ENCODE measurements around the gene HELQ.
"Not testable (repeated sequence)": the region's sequence is repeated elsewhere in the genome, so short reads cannot be mapped to it uniquely, and the experiment has no call there.

HELQ gene, protein sequence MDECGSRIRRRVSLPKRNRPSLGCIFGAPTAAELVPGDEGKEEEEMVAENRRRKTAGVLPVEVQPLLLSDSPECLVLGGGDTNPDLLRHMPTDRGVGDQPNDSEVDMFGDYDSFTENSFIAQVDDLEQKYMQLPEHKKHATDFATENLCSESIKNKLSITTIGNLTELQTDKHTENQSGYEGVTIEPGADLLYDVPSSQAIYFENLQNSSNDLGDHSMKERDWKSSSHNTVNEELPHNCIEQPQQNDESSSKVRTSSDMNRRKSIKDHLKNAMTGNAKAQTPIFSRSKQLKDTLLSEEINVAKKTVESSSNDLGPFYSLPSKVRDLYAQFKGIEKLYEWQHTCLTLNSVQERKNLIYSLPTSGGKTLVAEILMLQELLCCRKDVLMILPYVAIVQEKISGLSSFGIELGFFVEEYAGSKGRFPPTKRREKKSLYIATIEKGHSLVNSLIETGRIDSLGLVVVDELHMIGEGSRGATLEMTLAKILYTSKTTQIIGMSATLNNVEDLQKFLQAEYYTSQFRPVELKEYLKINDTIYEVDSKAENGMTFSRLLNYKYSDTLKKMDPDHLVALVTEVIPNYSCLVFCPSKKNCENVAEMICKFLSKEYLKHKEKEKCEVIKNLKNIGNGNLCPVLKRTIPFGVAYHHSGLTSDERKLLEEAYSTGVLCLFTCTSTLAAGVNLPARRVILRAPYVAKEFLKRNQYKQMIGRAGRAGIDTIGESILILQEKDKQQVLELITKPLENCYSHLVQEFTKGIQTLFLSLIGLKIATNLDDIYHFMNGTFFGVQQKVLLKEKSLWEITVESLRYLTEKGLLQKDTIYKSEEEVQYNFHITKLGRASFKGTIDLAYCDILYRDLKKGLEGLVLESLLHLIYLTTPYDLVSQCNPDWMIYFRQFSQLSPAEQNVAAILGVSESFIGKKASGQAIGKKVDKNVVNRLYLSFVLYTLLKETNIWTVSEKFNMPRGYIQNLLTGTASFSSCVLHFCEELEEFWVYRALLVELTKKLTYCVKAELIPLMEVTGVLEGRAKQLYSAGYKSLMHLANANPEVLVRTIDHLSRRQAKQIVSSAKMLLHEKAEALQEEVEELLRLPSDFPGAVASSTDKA

DNA sequence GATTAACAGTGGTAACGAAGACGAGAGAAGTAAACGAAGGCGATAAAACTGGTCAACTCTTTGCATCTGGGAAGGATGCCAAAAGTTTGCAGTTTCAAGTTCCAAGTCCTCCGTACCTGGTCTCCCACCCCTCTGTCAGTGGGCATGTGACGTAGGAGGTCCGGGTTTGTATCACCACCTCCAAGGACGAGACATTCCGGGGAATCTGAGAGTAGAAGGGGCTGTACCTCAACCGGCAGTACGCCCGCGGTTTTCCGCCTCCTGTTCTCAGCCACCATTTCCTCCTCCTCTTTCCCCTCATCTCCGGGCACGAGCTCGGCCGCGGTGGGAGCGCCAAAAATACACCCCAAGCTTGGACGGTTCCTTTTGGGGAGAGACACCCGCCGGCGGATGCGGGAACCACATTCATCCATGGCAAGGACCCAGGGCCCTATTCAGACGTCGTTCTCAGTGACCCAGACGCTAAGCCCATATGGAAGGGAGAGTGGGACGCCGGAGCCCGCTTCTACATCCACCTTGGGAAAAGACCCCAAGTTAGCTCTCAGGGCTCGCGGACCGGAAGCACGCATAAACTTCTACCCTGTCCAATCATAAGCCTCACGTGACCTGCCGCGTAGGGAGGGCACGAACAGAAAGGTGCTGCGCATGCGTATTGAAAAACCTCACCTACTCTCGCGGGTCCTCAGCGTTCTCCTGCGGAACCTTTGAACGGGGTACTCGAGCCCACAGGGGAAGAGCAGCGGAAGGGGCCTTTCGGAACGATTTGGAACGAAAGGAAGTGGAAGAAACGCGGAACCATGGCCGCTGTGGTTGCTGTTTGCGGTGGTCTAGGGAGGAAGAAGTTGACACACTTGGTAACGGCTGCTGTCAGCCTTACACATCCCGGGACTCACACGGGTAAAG is at the start of gene HELQ, which contains the start of gene MRPS18C:
HELQ (minus strand) TSS at position 543 of the 903 bp plus-strand sequence; CDS start at position 413, 130 bp downstream.
MRPS18C (plus strand) TSS at position 778 of the 903 bp plus-strand sequence; CDS start at position 798, 20 bp downstream.
- peak; percentile 99 for DNase-seq

DNA sequence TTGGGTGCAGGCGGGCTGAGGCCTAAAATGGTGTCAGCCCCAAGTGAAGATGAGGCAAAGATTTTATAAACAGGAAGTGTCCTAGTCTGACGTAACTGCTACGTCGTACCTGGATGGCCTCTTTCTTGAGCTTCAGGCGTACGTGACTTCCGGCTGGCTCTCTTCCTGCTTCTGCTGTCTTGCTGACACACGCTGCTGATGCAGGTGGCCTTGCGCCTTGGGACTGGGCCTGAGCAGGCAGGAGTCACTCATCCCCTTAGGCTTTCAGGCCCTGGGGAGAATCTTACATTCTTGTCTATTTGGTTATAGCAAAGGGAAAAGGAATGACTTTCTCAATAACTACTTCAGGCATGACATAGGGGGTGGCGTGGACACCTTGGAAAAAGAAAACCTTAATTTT is 49.4 kb upstream of the HELQ start:
- no peak for DNase-seq

DNA sequence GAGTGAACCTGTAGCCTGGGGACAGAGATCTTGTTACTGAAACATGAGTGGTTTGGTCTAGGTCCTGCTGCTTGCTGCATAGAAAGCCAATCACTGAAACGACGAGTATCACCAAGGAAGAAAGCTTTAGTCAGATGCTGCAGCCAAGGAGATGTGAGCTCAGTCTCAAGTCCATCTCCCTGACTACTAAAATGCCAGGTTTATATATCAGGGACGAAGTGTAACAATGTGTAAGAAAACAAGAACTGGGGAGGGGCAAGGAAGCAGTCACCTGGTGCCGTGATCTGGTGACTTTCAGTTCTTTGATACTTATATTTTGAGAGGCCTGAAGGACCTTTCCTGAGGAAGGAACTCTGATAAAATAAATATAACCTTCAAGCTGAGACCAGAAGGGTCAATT is 48.9 kb upstream of the HELQ start:
- DNase-seq, result no peak

DNA sequence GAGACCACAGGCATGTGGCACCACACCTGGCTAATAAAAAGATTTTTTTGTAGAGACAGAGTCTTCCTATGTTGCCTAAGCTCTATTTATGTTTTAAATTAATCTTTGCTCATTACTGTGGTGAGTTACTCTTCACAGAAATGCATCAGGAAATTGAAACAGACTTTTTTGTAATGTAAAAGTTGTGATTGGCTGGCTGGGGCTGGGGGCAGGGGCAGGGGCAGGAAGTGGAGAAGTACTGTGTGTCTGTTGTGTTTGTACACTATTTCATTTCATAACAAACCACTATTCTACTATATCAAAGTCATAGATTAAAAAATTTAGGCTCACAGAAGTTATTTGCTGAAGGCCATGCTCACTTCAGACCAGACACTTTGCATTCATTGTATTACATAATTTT is 48.4 kb upstream of the HELQ start:
- DNase-seq, result no peak

DNA sequence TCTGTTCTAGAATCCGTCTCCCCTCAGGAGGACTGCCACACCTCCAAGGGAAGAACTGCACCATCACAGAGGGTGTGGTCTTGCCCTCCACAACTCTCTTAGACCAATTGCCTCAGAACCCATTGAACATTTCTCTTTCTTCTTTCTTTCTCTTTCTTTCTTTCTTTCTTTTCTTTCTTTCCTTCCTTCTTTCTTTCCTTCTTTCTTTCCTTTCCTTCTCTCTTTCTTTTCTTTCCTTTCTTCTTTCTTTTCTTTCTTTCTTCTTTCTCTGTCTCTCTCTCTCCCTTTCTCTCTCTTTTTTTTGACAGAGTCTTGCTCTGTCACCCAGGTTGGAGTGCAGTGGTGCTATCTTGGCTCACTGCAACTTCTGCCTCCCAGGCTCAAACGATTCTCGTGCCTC is 46.0 kb upstream of the HELQ start:
- not testable (repeated sequence) for DNase-seq

DNA sequence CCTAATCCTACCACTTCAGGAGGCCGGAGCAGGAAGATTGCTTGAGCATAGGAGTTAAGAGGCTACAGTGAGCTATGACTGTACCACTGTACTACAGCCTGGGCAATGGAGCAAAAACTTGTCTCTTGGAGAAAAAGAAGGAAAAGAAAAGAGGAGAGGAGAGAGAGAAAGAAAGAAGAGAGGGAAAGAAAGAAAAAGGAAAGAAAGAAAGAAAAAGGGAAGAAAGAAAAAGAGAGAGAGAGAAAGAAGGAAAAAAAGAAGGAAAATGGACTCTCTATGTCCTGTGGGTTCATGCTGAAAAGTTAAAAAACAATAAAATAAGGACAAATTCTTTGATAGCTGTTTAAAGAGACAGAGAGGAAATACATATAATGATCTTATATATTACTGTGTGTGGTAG is 42.6 kb upstream of the HELQ start:
- no peak for DNase-seq

DNA sequence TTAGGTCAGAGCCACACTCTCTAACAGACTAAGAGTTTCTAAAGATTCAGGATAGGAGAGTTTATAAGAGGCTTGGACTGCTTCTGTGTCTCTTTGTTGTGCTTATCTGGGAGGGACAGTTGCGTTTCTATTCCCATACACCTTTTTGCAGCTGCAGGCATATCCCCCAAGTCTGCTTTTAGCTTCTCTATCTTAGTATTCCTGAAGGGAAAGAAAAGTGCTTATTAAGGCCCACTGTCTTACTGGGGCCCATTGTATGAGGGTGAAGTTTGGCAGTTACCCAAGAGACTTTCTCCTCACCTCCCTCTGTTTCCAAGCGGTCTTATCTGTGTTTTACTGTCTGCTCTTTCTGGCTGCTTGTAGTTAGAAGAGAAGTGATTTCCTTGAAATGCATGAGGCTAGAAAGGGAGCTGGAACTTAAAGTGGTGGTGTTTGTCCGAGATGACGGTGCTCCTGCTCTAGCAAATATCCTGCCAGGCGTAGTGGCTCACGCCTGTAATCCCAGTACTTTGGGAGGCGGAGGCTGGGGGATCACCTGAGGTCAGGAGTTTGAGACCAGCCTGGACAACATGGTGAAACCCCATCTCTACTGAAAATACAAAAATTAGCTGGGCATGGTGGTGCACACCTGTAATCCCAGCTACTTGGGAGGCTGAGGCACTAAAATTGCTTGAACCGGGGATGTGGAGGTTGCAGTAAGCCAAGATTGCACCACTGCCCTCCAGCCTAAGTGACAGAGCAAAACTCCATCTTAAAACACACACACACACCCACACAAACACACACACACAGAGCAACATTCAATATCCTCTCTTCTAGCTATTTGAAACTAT is 40.7 kb upstream of the HELQ start:
- DNase-seq, result not testable (repeated sequence)

DNA sequence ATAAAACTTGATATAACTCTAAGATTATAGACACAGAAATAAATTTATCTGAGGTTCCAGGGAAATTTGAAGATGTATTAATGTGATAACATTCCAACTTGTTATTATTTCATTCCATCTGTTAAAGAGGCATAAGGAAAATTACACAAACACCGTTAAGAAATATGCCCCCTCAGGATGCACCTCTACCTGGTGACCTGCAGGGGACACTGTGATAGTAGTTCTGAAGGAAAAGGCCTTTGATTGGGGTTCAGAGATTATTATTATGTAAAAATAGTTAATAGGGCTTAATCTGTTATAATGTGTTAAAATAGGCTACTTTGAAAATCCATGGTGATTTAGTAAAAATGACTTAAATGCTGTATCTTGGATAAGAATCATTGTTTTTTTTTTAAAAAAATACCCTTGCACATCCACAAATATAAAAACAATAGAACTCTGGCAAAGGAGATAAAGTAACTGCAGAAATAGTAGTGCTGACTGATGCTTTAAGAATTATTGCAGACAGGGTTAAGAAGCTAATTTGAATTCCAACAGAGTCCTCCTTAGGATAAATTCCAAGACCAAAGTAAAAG is 35.3 kb upstream of the HELQ start:
- peak; percentile 27 for DNase-seq

DNA sequence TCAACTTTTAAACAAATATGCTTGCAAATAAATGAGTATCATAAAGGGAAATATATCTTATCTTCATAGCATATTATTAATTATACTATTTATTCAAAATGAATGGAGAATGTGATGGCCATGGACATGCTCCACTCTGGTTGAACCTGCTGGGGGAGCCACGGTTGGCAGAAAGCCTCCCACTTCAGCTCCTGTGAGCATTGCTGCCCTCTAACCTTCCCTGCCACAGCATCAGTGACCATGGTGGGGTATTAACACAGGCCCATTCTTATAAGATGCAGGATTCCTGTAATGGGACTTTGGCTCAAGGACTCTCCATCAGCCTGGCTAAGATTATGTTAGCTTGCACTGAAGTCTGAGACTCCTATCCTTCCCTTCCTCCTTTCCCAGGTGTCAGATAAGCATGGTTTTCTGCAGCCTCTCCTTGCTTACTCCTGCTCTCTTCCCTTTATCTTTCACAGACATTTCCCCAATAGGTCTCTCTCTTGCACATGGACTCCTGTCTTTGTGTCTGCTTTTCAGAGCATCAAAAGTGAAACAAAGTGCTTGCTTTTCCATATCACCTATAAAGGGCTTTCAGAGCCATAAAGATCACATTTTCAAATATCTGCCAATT is 34.2 kb upstream of the HELQ start:
- no peak for DNase-seq

DNA sequence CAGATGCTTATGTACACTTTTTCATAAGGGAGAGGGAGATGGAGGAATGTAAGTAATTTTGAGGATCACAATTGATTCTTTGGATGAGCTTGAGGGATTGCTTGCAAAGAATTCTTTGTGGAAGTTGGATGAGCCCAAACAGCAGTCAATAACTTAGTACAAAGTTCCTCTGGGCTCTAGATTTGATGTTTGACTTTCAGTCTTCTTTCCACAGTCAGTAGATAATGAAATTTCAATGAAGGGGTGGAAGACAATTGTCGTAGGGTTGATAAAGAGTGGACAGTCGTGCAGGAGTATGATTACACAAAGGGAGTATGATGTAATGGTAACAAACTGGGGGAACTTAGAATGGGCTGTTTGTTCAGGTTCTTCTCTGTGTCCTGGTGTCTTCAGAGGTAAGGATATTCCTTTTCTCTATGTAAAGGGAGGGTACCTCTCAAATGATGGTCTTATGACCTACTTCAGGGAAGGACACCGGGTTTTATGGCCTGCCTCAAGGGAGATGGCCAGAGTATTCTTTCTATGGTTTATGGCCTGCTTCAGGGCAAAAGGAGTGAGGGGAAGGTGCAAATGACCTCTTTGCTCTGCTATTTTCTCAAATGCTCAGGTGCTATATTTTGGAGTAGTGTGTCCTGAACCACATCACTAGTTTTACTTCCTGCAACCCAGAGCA is 31.0 kb upstream of the HELQ start:
- DNase-seq, result no peak

DNA sequence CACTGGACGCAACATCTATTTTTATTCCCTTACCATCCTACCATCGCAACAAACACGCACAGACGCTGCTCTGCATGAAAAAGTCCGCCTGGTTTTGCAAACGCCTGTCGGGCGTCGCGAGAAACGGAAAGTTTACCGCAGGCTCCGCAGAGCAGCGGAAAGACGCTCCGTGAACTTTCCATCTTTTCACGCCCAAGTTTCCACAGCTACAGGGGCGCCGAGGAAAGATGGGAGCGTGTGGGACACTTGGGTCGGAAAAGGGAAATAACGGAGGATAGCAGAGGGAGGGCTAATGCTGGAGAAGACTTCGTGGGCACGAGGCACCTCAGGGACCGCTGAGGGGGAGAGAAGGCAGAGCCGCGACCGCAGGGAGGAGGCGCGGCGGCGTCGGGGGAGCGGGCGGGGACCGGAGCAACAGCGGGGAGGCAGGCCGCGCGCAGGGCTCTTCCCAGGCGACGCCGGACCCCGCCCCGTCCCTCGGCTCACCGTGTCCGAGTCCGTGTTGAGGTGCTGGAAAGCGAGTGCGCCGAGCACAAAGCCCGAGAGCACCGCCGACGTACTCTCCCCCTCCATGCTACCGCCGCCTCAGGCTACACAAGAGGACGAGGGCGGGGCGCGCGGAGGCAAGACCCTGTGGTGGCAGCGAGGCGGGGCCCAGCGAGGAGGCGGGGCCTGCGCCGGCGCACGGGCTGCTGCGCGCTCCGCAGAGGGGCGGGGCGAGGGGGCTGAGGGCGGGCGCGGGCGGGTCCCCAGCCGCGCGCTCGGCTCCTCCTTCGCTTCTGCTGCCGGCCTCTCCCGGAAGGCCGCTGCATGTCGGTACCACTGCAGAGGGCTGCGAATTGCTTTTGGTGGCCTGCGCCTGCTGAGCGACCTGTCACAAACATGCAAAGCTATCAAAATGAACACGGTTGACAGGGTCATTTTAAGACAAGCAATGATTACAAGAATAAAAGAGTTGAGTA is 29.2 kb upstream of the HELQ start, which contains the start of gene ABRAXAS1:
ABRAXAS1 (minus strand) TSS at position 601 of the 962 bp plus-strand sequence; CDS start at position 573, 28 bp downstream.
- peak; percentile 94 for DNase-seq

DNA sequence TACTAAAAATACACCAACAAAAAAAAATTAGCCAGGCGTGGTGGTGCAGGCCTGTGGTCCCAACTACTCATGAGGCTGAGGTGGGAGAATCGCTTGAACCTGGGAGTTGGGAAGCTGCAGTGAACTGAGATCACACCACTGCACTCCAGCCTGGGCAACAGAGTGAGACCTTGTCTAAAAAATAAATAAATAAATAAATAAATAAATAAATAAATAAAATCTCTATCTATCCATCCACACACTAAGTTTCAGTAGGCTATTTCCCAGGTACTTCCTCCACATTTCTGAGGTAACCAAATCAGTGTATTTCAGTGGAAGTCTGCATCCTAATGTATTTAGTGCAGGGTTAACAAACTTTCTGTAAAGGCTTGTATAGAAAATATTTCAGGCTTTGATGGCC is 18.3 kb upstream of the HELQ start:
- no peak for DNase-seq

DNA sequence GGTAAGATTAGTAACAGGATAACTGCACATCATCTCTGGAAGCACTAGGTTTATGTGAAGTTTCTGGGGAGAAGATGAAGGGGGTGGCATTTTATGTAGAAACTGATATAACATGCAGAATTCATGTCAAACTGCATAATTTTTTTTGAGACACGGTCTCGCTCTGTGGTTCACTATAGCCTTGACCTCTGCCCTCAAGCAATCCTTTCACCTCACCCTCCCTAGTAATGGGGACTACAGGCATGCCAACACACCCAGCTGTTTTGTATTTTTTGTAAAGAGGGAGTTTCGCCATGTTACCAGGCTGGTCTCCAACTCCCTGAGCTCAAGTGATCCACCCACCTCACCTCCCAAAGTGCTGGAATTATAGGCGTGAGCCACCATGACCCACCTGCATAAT is 17.8 kb upstream of the HELQ start:
- no peak for DNase-seq

DNA sequence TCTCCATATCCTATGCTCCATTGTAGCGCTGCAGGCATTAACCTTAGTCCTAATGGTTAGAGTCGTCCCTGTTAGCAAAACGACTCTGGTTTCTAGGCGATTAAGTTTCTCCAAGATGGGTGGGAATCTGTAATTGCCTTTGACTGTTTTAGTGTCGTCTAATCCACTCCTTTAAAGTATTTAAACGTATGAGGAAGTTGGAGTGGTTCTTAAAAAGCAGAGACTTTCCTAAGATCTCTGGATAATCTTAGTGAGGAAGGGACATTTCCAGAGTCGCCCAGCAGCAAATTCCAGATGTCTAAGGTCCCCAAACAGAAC is 520 bp upstream of the HELQ start:
- no peak for DNase-seq

DNA sequence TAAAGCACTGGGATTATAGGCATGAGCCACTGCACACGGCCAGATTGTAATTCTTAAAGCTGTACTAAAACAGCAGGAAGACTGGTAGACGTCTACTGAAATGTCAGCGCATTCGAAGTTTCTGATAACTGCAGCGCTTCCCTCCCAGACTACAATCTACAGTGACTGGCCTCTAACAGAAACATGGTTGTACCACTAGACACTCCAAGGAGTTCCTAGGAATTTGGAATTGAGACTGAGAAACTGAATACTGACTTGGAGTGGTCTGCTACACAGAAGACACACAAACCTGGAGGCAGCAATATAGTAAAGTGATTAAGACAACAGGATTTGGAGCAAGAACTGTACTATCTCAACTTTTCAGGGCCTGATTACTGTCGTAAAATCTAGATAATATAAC is 937 bp downstream of the HELQ start:
- DNase-seq, result peak; percentile 19

DNA sequence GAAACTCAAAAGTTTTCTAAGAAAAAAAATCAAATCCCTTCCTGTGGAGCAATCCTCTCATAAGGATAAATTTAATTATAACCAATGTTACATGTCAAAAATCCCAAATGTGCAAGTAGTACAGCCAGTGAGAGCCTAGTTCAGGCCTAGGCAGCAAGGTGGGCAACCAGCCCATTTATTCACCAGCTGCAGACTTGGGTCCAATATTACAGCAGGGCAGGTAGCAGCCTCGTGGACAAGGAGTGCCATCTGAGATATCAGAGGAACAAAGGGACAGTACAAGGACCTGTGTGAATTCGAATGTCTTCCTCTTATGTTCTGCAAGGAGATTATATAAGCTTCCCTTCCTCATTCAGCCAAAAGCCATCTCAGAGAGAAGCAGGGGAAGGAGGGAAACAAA is 6.6 kb downstream of the HELQ start:
- no peak for DNase-seq

DNA sequence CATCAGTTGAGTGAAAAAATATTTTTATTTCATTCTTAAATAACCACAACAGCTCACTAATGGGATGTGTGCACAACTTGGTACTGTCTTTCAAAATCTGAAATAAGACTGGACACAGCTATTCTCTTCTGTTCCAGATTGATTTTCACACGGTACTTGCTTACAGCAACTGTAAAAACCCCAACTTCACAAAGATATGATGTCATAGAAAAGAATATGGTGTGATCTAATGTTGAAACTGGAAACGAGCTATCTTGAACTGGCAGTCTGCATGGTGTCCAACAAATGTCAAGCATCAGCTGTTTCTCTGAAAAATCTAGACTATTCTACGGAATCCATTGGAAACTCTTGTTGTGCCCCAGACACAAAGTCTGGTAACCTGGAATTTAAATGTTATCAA is 14.7 kb downstream of the HELQ start:
- no peak for DNase-seq

DNA sequence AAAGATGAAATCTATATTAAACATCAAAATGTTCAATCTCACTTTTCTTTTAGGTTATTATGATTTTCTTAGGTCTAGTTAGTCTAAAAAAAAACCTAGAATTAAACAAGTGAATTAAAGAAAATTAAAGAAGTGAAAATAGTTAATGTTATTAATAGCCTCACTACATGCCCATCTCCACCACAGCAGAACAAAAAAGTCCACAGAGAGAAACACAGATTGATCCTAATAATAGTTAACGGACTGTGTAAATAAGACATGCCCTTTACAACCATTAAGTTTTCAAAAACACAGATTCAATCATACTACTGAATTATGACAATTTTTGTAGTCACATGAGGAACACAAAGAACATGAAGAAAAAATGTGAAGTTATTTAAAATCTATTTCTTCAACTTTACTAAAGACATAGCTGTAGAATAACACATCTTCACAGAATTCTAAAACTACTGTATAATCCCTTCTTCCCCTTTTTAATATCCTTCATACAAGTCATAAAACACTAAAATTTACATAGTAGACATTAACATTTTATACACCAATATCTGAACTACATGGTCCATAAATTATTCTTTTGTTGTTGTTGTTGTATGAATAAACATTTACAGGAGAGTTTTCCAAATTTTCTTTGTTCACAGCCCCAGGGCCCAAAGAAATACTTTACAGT is 15.3 kb downstream of the HELQ start:
- DNase-seq, result no peak

All from NCI-H82 (cell line).